SK-N-SH treated with all-trans-retinoic acid at 6 μM for 48 hours (cell line): ENCODE data around the gene SLC34A2.
"Not testable (repeated sequence)": the region's sequence is repeated elsewhere in the genome, so short reads cannot be mapped to it uniquely, and the experiment has no call there.

ENCODE experiments used
- ATAC-seq: fragments of 200-7000 bp; cut with Tn5 transposase; 3 replicates; pipeline ENCODE4 v1.9.1; 2020; ENCODE audit warnings: mild to moderate bottlenecking, moderate library complexity
- ARNTL ChIP-seq: fragments of 450-650 bp; formaldehyde crosslinking; IDR thresholded peaks from 2 replicates; pipeline ENCODE4 v1.5.0; 2020; ENCODE audit warnings: low read depth, mild to moderate bottlenecking, moderate library complexity, borderline replicate concordance
- CSDC2 ChIP-seq: fragments of 250-450 bp; sonication (Bioruptor Pico); IDR thresholded peaks from 2 replicates; pipeline ENCODE4 v1.5.0; 2020; ENCODE audit warnings: mild to moderate bottlenecking, moderate library complexity
- ESRRG ChIP-seq: fragments of 250-450 bp; sonication (Bioruptor Pico); IDR thresholded peaks from 2 replicates; pipeline ENCODE4 v1.6.1; 2021; ENCODE audit warnings: mild to moderate bottlenecking
- GLIS3 ChIP-seq: fragments of 250-450 bp; sonication (Bioruptor Pico); IDR thresholded peaks from 2 replicates; pipeline ENCODE4 v1.5.0; 2020; ENCODE audit warnings: mild to moderate bottlenecking, moderate library complexity
- ISL1 ChIP-seq: fragments of 250-450 bp; sonication (Bioruptor Pico); IDR thresholded peaks from 2 replicates; pipeline ENCODE4 v2.1.2; 2022; ENCODE audit warnings: mild to moderate bottlenecking, moderate library complexity
- OSR1 ChIP-seq: fragments of 250-450 bp; sonication (Bioruptor Pico); IDR thresholded peaks from 2 replicates; pipeline ENCODE4 v1.8.0; 2022; ENCODE audit warnings: moderate library complexity, mild to moderate bottlenecking, inconsistent platforms
- PPARA ChIP-seq: fragments of 250-450 bp; sonication (Bioruptor Pico); IDR thresholded peaks from 2 replicates; pipeline ENCODE4 v1.5.0; 2020; ENCODE audit warnings: mild to moderate bottlenecking, borderline replicate concordance
- RARB ChIP-seq: fragments of 250-450 bp; sonication (Bioruptor Pico); IDR thresholded peaks from 2 replicates; pipeline ENCODE4 v1.8.0; 2021; ENCODE audit warnings: mild to moderate bottlenecking, moderate library complexity
- SNAI2 ChIP-seq: fragments of 250-450 bp; sonication (Bioruptor Pico); IDR thresholded peaks from 2 replicates; pipeline ENCODE4 v1.5.0; 2020; ENCODE audit warnings: mild to moderate bottlenecking, moderate library complexity
- TCF4 ChIP-seq: fragments of 250-450 bp; sonication (Bioruptor Pico); IDR thresholded peaks from 2 replicates; pipeline ENCODE4 v1.8.0; 2021; ENCODE audit warnings: mild to moderate bottlenecking, moderate library complexity, borderline replicate concordance
- ZC3H10 ChIP-seq: fragments of 250-450 bp; sonication (Bioruptor Pico); IDR thresholded peaks from 2 replicates; pipeline ENCODE4 v1.5.1; 2021; ENCODE audit warnings: mild to moderate bottlenecking, moderate library complexity
- ZFP3 ChIP-seq: fragments of 250-450 bp; sonication (Bioruptor Pico); IDR thresholded peaks from 2 replicates; pipeline ENCODE4 v1.5.0; 2020; ENCODE audit warnings: mild to moderate bottlenecking, moderate library complexity
- ZFP30 ChIP-seq: fragments of 450-650 bp; formaldehyde crosslinking; IDR thresholded peaks from 2 replicates; pipeline ENCODE4 v1.5.0; 2022; ENCODE audit warnings: mild to moderate bottlenecking, moderate library complexity
- ZNF565 ChIP-seq: fragments of 450-650 bp; formaldehyde crosslinking; conservative IDR thresholded peaks from 2 replicates; pipeline ENCODE4 v1.5.0; 2020; ENCODE audit warnings: low read depth, mild to moderate bottlenecking, moderate library complexity
- ZNF70 ChIP-seq: fragments of 450-650 bp; formaldehyde crosslinking; IDR thresholded peaks from 2 replicates; pipeline ENCODE4 v1.5.0; 2020; ENCODE audit warnings: mild to moderate bottlenecking, moderate library complexity
- ZNF8 ChIP-seq: fragments of 450-650 bp; formaldehyde crosslinking; IDR thresholded peaks from 2 replicates; pipeline ENCODE4 v1.5.0; 2020; ENCODE audit warnings: mild to moderate bottlenecking, moderate library complexity
- TF ChIP-seq, protein P1 (sequence below): fragments of 250-450 bp; sonication (Bioruptor Pico); IDR thresholded peaks from 2 replicates; pipeline ENCODE4 v1.5.1; 2021; ENCODE audit warnings: mild to moderate bottlenecking, moderate library complexity
- TF ChIP-seq, protein P2 (sequence below): fragments of 250-450 bp; sonication (Bioruptor Pico); IDR thresholded peaks from 2 replicates; pipeline ENCODE4 v1.5.1; 2020; ENCODE audit warnings: low read depth, mild to moderate bottlenecking, moderate library complexity
- TF ChIP-seq, protein P3 (sequence below): fragments of 250-450 bp; sonication (Bioruptor Pico); IDR thresholded peaks from 2 replicates; pipeline ENCODE4 v1.8.0; 2020; ENCODE audit warnings: mild to moderate bottlenecking, moderate library complexity, borderline replicate concordance

Gene SLC34A2

DNA sequence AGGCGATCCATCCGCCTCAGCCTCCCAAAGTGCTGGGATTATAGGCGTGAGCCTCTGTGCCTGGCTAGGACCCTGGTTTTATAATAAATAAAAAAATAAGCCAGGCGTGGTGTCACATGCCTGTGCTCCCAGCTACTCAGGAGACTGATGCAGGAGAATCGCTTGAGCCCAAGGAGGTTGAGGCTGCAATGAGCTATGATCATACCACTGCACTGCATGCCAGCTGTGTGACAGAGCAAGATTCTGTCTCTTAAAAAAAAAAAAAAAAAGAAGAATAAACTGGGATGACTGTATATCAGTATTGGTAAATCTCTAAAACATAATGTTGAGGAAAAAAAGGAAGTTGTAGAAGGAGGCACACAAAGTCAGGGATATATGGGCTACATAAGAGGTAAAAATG is 45.7 kb upstream of the SLC34A2 start (continued):
- TF ChIP-seq, protein P1, sequence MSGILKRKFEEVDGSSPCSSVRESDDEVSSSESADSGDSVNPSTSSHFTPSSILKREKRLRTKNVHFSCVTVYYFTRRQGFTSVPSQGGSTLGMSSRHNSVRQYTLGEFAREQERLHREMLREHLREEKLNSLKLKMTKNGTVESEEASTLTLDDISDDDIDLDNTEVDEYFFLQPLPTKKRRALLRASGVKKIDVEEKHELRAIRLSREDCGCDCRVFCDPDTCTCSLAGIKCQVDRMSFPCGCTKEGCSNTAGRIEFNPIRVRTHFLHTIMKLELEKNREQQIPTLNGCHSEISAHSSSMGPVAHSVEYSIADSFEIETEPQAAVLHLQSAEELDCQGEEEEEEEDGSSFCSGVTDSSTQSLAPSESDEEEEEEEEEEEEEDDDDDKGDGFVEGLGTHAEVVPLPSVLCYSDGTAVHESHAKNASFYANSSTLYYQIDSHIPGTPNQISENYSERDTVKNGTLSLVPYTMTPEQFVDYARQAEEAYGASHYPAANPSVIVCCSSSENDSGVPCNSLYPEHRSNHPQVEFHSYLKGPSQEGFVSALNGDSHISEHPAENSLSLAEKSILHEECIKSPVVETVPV, result no peak

DNA sequence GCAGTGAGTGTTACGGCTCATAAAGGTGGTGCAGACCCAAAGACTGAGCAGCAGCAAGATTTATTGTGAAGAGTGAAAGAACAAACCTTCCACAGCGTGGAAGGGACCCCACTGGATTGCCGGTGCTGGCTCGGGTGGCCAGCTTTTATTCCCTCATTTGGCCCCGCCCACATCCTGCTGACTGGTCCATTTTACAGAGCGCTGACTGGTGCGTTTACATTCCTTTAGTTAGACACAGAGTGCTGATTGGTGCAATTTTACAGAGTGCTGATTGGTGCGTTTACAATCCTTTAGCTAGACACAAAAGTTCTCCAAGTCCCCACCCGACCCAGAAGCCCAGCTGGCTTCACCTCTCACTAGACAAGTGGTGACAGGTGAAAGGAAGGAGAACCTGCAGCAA is 42.0 kb upstream of the SLC34A2 start:
- ATAC-seq, result not testable (repeated sequence)

DNA sequence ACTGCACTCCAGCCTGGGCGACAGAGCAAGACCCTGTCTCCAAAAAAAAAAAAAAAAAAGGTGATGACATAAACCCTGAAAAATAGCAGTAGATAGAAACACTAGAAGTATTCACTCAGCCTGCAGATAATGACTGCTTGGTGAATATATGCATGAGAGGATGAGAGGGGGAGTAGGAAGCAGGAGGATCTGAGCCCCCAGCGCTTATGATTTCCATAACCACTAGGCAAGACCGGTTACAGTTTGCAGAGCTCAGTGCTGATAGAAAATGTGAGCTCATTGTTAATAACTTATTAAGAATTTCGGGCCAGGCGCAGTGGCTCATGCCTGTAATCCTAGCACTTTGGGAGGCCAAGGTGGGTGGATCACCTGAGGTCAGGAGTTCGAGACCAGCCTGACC is 40.8 kb upstream of the SLC34A2 start:
- TF ChIP-seq PPARA, result no peak
- no peak for TF ChIP-seq ARNTL
- ATAC-seq, result no peak

DNA sequence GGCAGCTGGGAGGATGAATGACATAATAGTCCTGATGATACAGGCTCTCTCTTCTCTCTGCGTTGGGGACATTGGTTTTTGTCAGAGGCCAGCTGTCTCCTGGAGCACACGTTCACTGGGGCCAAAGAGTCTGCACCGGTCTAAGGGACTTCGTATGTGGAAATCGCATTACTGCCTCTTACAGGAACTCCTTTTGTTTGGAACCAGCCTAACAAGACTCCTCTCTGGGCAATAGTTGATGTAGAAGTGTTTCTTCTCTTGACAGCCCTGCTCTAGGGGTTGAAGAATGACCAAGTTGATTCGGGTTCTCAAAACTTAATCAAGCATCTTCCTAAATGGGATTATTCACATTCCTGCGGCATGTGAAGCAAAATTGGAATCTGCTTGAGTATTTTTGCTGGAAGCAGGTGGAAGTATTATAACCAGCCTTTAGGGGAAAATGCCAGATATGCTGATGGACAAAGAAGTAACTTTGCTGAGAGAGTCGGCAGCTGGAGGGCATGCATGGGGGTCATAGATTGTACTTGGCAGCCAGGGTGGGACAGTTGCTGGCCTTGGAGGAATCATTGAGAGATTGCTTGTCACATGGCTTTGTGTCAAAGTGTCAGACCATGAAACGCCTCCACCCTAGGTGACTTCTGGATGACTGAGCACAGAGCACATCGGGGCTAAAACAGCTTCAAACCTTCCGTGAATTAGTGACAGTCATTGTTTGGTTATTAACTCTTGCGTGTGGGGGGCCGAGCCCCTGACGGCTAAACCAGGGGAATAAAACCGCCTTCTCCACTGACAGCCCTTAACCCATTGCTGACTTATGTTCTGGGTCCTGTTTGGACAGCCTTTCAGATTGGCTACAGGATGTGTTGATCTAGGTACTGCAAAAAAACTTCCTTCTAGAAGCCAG is 34.4 kb upstream of the SLC34A2 start:
- no peak for ATAC-seq
- TF ChIP-seq SNAI2 (CRISPR knock-in tag) (no peak), RARB (no peak), ESRRG (CRISPR knock-in tag) (no peak), ZNF8 (CRISPR knock-in tag) (no peak), ISL1 (CRISPR knock-in tag) (no peak), GLIS3 (CRISPR knock-in tag) (no peak), ARNTL (no peak), ZFP3 (CRISPR knock-in tag) (no peak), OSR1 (CRISPR knock-in tag) (no peak), CSDC2 (CRISPR knock-in tag) (no peak), TCF4 (no peak), ZFP30 (CRISPR knock-in tag) (no peak), ZNF70 (no peak), ZC3H10 (CRISPR knock-in tag) (no peak)
- TF ChIP-seq, protein P2, sequence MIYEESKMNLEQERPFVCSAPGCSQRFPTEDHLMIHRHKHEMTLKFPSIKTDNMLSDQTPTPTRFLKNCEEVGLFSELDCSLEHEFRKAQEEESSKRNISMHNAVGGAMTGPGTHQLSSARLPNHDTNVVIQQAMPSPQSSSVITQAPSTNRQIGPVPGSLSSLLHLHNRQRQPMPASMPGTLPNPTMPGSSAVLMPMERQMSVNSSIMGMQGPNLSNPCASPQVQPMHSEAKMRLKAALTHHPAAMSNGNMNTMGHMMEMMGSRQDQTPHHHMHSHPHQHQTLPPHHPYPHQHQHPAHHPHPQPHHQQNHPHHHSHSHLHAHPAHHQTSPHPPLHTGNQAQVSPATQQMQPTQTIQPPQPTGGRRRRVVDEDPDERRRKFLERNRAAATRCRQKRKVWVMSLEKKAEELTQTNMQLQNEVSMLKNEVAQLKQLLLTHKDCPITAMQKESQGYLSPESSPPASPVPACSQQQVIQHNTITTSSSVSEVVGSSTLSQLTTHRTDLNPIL (CRISPR knock-in tag), result no peak
- TF ChIP-seq, protein P3, sequence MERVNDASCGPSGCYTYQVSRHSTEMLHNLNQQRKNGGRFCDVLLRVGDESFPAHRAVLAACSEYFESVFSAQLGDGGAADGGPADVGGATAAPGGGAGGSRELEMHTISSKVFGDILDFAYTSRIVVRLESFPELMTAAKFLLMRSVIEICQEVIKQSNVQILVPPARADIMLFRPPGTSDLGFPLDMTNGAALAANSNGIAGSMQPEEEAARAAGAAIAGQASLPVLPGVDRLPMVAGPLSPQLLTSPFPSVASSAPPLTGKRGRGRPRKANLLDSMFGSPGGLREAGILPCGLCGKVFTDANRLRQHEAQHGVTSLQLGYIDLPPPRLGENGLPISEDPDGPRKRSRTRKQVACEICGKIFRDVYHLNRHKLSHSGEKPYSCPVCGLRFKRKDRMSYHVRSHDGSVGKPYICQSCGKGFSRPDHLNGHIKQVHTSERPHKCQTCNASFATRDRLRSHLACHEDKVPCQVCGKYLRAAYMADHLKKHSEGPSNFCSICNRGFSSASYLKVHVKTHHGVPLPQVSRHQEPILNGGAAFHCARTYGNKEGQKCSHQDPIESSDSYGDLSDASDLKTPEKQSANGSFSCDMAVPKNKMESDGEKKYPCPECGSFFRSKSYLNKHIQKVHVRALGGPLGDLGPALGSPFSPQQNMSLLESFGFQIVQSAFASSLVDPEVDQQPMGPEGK (CRISPR knock-in tag), result no peak
- TF ChIP-seq, protein P1, result no peak

DNA sequence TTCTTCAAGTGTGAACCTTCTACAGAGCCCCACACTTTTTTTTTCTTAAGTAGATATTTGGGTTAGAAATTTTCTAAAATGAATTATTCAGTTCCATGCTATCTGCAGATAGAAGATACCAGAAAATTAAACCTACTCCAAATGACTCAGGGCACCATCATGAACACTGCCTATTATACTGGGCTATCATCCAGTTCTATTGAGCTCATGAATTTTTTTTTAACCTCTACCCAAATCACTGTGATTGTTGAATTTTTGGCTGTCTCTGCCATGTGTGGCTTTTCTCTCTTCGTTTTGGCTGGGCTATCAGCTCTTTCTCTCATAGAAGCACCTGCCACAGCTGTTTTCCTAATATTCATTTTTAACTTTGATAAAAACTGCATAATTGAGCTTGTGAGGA is 31.0 kb upstream of the SLC34A2 start:
- TF ChIP-seq, protein P2 (CRISPR knock-in tag), result no peak
- TF ChIP-seq ZFP30 (CRISPR knock-in tag), result no peak
- no peak for TF ChIP-seq ZNF565 (CRISPR knock-in tag)
- no peak for ATAC-seq
